WTC11 (cell line): ENCODE results near the gene CDC25A. TPM values are rescaled to one million over a fixed set of nuclear protein-coding genes. Genes with fewer than 3 reads are reported as not detected.

Experiments used
- ATAC-seq: fragments of 200-7000 bp; cut with Tn5 transposase; 2 replicates; pipeline ENCODE4 v1.10.0; 2021; ENCODE audit warnings: mild to moderate bottlenecking, moderate library complexity
- CTCF ChIA-PET: fragments of 300-600 bp; sonication (Branson Sonifier 250); formaldehyde crosslinking; loops from one replicate; lab custom pipeline; 2021; ENCODE audit warnings: antibody characterized with exemption; lab: Charles Lee
- POLR2A ChIA-PET: fragments of 350-600 bp; sonication (Branson Sonifier 250); formaldehyde crosslinking; loops from one replicate; lab custom pipeline; 2021; ENCODE audit warnings: antibody characterized with exemption; lab: Charles Lee
- DNase-seq: peaks from one replicate; pipeline ENCODE4 v3.0.0; 2021; ENCODE audit warnings: low spot score
- H3K27ac Mint-ChIP-seq: 2 replicates; pipeline ENCODE4 v1.8.0; 2021; ENCODE audit warnings: mixed read lengths
- H3K27me3 Mint-ChIP-seq: 2 replicates; pipeline ENCODE4 v1.8.0; 2021; ENCODE audit warnings: low read depth, mild to moderate bottlenecking, moderate library complexity, mixed read lengths
- H3K36me3 Mint-ChIP-seq: 2 replicates; pipeline ENCODE4 v1.8.0; 2021; ENCODE audit warnings: mixed read lengths
- H3K4me1 Mint-ChIP-seq: 2 replicates; pipeline ENCODE4 v1.8.0; 2022; ENCODE audit warnings: mixed read lengths
- H3K4me3 Mint-ChIP-seq: 2 replicates; pipeline ENCODE4 v1.8.0; 2021; ENCODE audit warnings: mild to moderate bottlenecking, moderate library complexity, mixed read lengths
- H3K9me3 Mint-ChIP-seq: 2 replicates; pipeline ENCODE4 v1.8.0; 2021; ENCODE audit warnings: mixed read lengths
- CREM ChIP-seq: sonication (generic); formaldehyde crosslinking; IDR thresholded peaks from 2 replicates; pipeline ENCODE4 v1.8.1; 2022; ENCODE audit warnings: mild to moderate bottlenecking, missing genetic modification reagents, moderate library complexity
- ELF4 ChIP-seq: sonication (generic); formaldehyde crosslinking; IDR thresholded peaks from 2 replicates; pipeline ENCODE4 v1.8.1; 2022; ENCODE audit warnings: low read depth, mild to moderate bottlenecking, moderate library complexity, missing genetic modification reagents
- ESRRA ChIP-seq: sonication (generic); formaldehyde crosslinking; IDR thresholded peaks from 2 replicates; pipeline ENCODE4 v1.8.1; 2022; ENCODE audit warnings: mild to moderate bottlenecking, missing genetic modification reagents, borderline replicate concordance
- FOXP1 ChIP-seq: sonication (generic); formaldehyde crosslinking; IDR thresholded peaks from 2 replicates; pipeline ENCODE4 v1.8.0; 2022; ENCODE audit warnings: missing genetic modification reagents, mild to moderate bottlenecking, moderate library complexity, borderline replicate concordance
- JUN ChIP-seq: sonication (generic); formaldehyde crosslinking; IDR thresholded peaks from 2 replicates; pipeline ENCODE4 v1.8.0; 2023; ENCODE audit warnings: mild to moderate bottlenecking, missing genetic modification reagents
- RELA ChIP-seq: sonication (generic); formaldehyde crosslinking; IDR thresholded peaks from 2 replicates; pipeline ENCODE4 v1.8.1; 2022; ENCODE audit warnings: missing genetic modification reagents, mild to moderate bottlenecking, borderline replicate concordance
- ZNF121 ChIP-seq: sonication (generic); formaldehyde crosslinking; IDR thresholded peaks from 2 replicates; pipeline ENCODE4 v1.8.0; 2023; ENCODE audit warnings: missing genetic modification reagents
- ZNF219 ChIP-seq: sonication (generic); formaldehyde crosslinking; IDR thresholded peaks from 2 replicates; pipeline ENCODE4 v1.8.0; 2023; ENCODE audit warnings: missing genetic modification reagents, mild to moderate bottlenecking, borderline replicate concordance
- ZNF263 ChIP-seq: sonication (generic); formaldehyde crosslinking; IDR thresholded peaks from 2 replicates; pipeline ENCODE4 v1.8.1; 2022; ENCODE audit warnings: low read depth, mild to moderate bottlenecking, moderate library complexity, missing genetic modification reagents
- ZNF317 ChIP-seq: sonication (generic); formaldehyde crosslinking; IDR thresholded peaks from 2 replicates; pipeline ENCODE4 v1.8.1; 2023; ENCODE audit warnings: low read depth, mild to moderate bottlenecking, moderate library complexity, missing genetic modification reagents, borderline replicate concordance
- ZNF396 ChIP-seq: fragments of 250-450 bp; sonication (Bioruptor Pico); IDR thresholded peaks from 2 replicates; pipeline ENCODE4 v1.8.0; 2021; ENCODE audit warnings: mild to moderate bottlenecking, moderate library complexity, borderline replicate concordance
- total RNA-seq: library from RNA; stranded (reverse); gene quantifications from 3 replicates; pipeline ENCODE4 v1.2.3, GENCODE V29; 2021
- TF ChIP-seq, protein P1 (sequence below): sonication (generic); formaldehyde crosslinking; IDR thresholded peaks from 2 replicates; pipeline ENCODE4 v1.8.0; 2022; ENCODE audit warnings: mild to moderate bottlenecking, missing genetic modification reagents
- TF ChIP-seq, protein P2 (sequence below): sonication (generic); formaldehyde crosslinking; IDR thresholded peaks from 2 replicates; pipeline ENCODE4 v1.8.1; 2023; ENCODE audit warnings: mild to moderate bottlenecking, missing genetic modification reagents
- TF ChIP-seq, protein P3 (sequence below): sonication (generic); formaldehyde crosslinking; IDR thresholded peaks from 2 replicates; pipeline ENCODE4 v1.8.0; 2022; ENCODE audit warnings: mild to moderate bottlenecking, missing genetic modification reagents
- TF ChIP-seq, protein P4 (sequence below): sonication (generic); formaldehyde crosslinking; IDR thresholded peaks from 2 replicates; pipeline ENCODE4 v1.8.1; 2023; ENCODE audit warnings: mild to moderate bottlenecking, missing genetic modification reagents, moderate library complexity
- TF ChIP-seq, protein P5 (sequence below): fragments of 250-450 bp; sonication (Bioruptor Pico); IDR thresholded peaks from 2 replicates; pipeline ENCODE4 v1.9.0; 2021; ENCODE audit warnings: mild to moderate bottlenecking, borderline replicate concordance
- TF ChIP-seq, protein P6 (sequence below): sonication (generic); formaldehyde crosslinking; IDR thresholded peaks from 2 replicates; pipeline ENCODE4 v1.8.0; 2022; ENCODE audit warnings: mild to moderate bottlenecking, missing genetic modification reagents
- TF ChIP-seq, protein P7 (sequence below): sonication (generic); formaldehyde crosslinking; conservative IDR thresholded peaks from 2 replicates; pipeline ENCODE4 v1.8.1; 2022; ENCODE audit warnings: mild to moderate bottlenecking, missing genetic modification reagents

CDC25A gene
- total RNA-seq, 1 experiment from 2014 or later, result 57.6 TPM

DNA sequence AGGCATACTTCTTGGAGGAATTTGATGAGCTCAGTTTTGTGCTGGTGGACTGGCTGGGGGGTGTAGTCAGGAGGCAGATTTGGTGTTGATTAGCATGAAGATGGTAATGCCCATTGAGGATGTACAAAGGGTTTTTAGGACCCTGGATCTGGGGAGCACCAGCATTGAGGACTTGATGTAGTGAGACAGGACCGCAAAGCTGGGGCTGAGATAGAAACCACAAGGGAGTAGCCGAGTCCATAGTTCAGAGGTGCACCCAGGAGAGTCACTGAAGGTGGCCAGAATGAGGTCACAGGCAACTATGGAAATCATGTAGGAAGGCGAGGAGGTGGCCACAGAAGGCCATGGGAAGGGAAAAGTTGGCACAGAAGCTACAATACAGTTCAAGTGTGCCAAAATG lies 2.7 kb upstream of the CDC25A start:
- H3K4me3 Mint-ChIP-seq, result peak overlapping the region; percentile 37
- ATAC-seq, result no peak
- DNase-seq, result no peak
- ChIA-PET POLR2A (no interaction called here), CTCF (interaction anchor here (0.7 to 4.6 kb wide), 4 partner anchors 33 to 317 kb away, joined by 3 to 76 read pairs (median 4); no protein-coding TSS in a partner anchor)
- no peaks in the 10 kb centered on the region for H3K9me3 Mint-ChIP-seq
- H3K4me1 Mint-ChIP-seq, result peaks cover 40% of the 10 kb centered on the region
- H3K36me3 Mint-ChIP-seq, result peaks cover 11% of the 10 kb centered on the region
- TF ChIP-seq, protein P1, sequence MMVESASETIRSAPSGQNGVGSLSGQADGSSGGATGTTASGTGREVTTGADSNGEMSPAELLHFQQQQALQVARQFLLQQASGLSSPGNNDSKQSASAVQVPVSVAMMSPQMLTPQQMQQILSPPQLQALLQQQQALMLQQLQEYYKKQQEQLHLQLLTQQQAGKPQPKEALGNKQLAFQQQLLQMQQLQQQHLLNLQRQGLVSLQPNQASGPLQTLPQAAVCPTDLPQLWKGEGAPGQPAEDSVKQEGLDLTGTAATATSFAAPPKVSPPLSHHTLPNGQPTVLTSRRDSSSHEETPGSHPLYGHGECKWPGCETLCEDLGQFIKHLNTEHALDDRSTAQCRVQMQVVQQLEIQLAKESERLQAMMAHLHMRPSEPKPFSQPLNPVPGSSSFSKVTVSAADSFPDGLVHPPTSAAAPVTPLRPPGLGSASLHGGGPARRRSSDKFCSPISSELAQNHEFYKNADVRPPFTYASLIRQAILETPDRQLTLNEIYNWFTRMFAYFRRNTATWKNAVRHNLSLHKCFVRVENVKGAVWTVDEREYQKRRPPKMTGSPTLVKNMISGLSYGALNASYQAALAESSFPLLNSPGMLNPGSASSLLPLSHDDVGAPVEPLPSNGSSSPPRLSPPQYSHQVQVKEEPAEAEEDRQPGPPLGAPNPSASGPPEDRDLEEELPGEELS (CRISPR knock-in tag), result no peak
- TF ChIP-seq JUN (CRISPR knock-in tag) (no peak), ZNF121 (CRISPR knock-in tag) (no peak), ESRRA (CRISPR knock-in tag) (no peak), RELA (CRISPR knock-in tag) (no peak), ZNF396 (CRISPR knock-in tag) (no peak), CREM (no peak), ZNF219 (no peak), ZNF317 (CRISPR knock-in tag) (no peak), FOXP1 (CRISPR knock-in tag) (no peak), ZNF263 (CRISPR knock-in tag) (no peak), ELF4 (CRISPR knock-in tag) (no peak)
- TF ChIP-seq, protein P2, sequence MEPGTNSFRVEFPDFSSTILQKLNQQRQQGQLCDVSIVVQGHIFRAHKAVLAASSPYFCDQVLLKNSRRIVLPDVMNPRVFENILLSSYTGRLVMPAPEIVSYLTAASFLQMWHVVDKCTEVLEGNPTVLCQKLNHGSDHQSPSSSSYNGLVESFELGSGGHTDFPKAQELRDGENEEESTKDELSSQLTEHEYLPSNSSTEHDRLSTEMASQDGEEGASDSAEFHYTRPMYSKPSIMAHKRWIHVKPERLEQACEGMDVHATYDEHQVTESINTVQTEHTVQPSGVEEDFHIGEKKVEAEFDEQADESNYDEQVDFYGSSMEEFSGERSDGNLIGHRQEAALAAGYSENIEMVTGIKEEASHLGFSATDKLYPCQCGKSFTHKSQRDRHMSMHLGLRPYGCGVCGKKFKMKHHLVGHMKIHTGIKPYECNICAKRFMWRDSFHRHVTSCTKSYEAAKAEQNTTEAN, result no peak
- TF ChIP-seq, protein P3, sequence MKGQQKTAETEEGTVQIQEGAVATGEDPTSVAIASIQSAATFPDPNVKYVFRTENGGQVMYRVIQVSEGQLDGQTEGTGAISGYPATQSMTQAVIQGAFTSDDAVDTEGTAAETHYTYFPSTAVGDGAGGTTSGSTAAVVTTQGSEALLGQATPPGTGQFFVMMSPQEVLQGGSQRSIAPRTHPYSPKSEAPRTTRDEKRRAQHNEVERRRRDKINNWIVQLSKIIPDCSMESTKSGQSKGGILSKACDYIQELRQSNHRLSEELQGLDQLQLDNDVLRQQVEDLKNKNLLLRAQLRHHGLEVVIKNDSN, result no peak
- TF ChIP-seq, protein P4, sequence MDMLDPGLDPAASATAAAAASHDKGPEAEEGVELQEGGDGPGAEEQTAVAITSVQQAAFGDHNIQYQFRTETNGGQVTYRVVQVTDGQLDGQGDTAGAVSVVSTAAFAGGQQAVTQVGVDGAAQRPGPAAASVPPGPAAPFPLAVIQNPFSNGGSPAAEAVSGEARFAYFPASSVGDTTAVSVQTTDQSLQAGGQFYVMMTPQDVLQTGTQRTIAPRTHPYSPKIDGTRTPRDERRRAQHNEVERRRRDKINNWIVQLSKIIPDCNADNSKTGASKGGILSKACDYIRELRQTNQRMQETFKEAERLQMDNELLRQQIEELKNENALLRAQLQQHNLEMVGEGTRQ (CRISPR knock-in tag), result no peak
- TF ChIP-seq, protein P5, sequence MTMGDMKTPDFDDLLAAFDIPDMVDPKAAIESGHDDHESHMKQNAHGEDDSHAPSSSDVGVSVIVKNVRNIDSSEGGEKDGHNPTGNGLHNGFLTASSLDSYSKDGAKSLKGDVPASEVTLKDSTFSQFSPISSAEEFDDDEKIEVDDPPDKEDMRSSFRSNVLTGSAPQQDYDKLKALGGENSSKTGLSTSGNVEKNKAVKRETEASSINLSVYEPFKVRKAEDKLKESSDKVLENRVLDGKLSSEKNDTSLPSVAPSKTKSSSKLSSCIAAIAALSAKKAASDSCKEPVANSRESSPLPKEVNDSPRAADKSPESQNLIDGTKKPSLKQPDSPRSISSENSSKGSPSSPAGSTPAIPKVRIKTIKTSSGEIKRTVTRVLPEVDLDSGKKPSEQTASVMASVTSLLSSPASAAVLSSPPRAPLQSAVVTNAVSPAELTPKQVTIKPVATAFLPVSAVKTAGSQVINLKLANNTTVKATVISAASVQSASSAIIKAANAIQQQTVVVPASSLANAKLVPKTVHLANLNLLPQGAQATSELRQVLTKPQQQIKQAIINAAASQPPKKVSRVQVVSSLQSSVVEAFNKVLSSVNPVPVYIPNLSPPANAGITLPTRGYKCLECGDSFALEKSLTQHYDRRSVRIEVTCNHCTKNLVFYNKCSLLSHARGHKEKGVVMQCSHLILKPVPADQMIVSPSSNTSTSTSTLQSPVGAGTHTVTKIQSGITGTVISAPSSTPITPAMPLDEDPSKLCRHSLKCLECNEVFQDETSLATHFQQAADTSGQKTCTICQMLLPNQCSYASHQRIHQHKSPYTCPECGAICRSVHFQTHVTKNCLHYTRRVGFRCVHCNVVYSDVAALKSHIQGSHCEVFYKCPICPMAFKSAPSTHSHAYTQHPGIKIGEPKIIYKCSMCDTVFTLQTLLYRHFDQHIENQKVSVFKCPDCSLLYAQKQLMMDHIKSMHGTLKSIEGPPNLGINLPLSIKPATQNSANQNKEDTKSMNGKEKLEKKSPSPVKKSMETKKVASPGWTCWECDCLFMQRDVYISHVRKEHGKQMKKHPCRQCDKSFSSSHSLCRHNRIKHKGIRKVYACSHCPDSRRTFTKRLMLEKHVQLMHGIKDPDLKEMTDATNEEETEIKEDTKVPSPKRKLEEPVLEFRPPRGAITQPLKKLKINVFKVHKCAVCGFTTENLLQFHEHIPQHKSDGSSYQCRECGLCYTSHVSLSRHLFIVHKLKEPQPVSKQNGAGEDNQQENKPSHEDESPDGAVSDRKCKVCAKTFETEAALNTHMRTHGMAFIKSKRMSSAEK (CRISPR knock-in tag), result no peak
- TF ChIP-seq, protein P6, sequence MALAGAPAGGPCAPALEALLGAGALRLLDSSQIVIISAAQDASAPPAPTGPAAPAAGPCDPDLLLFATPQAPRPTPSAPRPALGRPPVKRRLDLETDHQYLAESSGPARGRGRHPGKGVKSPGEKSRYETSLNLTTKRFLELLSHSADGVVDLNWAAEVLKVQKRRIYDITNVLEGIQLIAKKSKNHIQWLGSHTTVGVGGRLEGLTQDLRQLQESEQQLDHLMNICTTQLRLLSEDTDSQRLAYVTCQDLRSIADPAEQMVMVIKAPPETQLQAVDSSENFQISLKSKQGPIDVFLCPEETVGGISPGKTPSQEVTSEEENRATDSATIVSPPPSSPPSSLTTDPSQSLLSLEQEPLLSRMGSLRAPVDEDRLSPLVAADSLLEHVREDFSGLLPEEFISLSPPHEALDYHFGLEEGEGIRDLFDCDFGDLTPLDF (CRISPR knock-in tag), result no peak
- TF ChIP-seq, protein P7, sequence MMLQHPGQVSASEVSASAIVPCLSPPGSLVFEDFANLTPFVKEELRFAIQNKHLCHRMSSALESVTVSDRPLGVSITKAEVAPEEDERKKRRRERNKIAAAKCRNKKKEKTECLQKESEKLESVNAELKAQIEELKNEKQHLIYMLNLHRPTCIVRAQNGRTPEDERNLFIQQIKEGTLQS (CRISPR knock-in tag), result no peak
- H3K27ac Mint-ChIP-seq, result no peak overlapping the region
- no peaks in the 10 kb centered on the region; the same call in 1 of the 2 replicates for H3K27me3 Mint-ChIP-seq
